Activated CD4-positive, alpha-beta T cell treated with anti-CD3 and anti-CD28 coated beads, Interleukin-2, amount 10 ng/mL, durations not matched to agents 7 days and 5 days (primary cell): ENCODE results near the gene RAD9A. TPM values are rescaled to one million over a fixed set of nuclear protein-coding genes. Genes with fewer than 3 reads are reported as not detected.

Experiments used
- CTCF ChIA-PET: fragments of 350-600 bp; sonication (Branson Sonifier 250); formaldehyde crosslinking; loops from one replicate; lab custom pipeline; 2021; ENCODE audit warnings: antibody characterized with exemption; lab: Charles Lee
- POLR2A ChIA-PET: fragments of 350-600 bp; sonication (Branson Sonifier 250); formaldehyde crosslinking; loops from one replicate; lab custom pipeline; 2021; ENCODE audit warnings: antibody characterized with exemption; lab: Charles Lee
- DNase-seq: peaks from one replicate; pipeline ENCODE4 v3.0.0-alpha.2; 2020
- H3K27ac Mint-ChIP-seq: one replicate; pipeline ENCODE4 v1.8.0; 2021; ENCODE audit warnings: mild to moderate bottlenecking, moderate library complexity, mixed read lengths
- H3K27me3 Mint-ChIP-seq: one replicate; pipeline ENCODE4 v1.8.0; 2021; ENCODE audit warnings: mixed read lengths
- H3K36me3 Mint-ChIP-seq: one replicate; pipeline ENCODE4 v1.8.0; 2021; ENCODE audit warnings: low read depth, mixed read lengths
- H3K4me1 Mint-ChIP-seq: one replicate; pipeline ENCODE4 v1.8.0; 2021; ENCODE audit warnings: mixed read lengths
- H3K4me3 Mint-ChIP-seq: one replicate; pipeline ENCODE4 v1.8.0; 2021; ENCODE audit warnings: mild to moderate bottlenecking, moderate library complexity, mixed read lengths
- H3K9me3 Mint-ChIP-seq: one replicate; pipeline ENCODE4 v1.8.0; 2021; ENCODE audit warnings: mixed read lengths
- total RNA-seq, 2 experiments: library from RNA; stranded (reverse); gene quantifications; one replicate each; pipeline ENCODE4 v1.2.3, GENCODE V29; 2021

The RAD9A gene
- total RNA-seq, 2 experiments from 2014 or later: 49.3 to 53.7 TPM

GRCh38 chr11:67428052-67429001 lies 36.5 kb downstream of the RAD9A start, which contains the start of gene RPS6KB2:
Gene RPS6KB2 (plus strand): TSS chr11:67428494. CDS start chr11:67428546, 52 bp downstream.
- ChIA-PET POLR2A (interaction anchor here (0.6 to 1.2 kb wide), 3 partner anchors 23 to 56 kb away, joined by 3 to 4 read pairs (median 4); no protein-coding TSS in a partner anchor), CTCF (interaction anchor here (0.8 to 2.6 kb wide), 6 partner anchors 9 to 40 kb away, joined by 3 to 14 read pairs (median 3); partner anchors contain the start of genes PTPRCAP, TBC1D10C and TMEM134)
- Mint-ChIP-seq H3K9me3 (no peaks in the 10 kb centered on the region), H3K36me3 (peaks cover 23% of the 10 kb centered on the region), H3K4me1 (peaks cover 60% of the 10 kb centered on the region), H3K27ac (peak within 1 kb of the TSS; percentile 94), H3K4me3 (peak within 1 kb of the TSS; percentile 95), H3K27me3 (no peaks in the 10 kb centered on the region)
- peak; percentile 100 for DNase-seq

GRCh38 chr11:67429038-67429668 lies 37.4 kb downstream of the RAD9A start:
- ChIA-PET POLR2A (interaction anchor here (0.6 kb wide), 1 partner anchor 55 kb away, joined by 4 read pairs; no protein-coding TSS in a partner anchor), CTCF (interaction anchor here (0.8 to 2.6 kb wide), 4 partner anchors 9 to 78 kb away, joined by 3 to 14 read pairs (median 4); partner anchors contain the start of gene PTPRCAP)
- Mint-ChIP-seq H3K4me3 (peak overlapping the region; percentile 95), H3K4me1 (peaks cover 68% of the 10 kb centered on the region), H3K27me3 (no peaks in the 10 kb centered on the region), H3K36me3 (peaks cover 28% of the 10 kb centered on the region), H3K9me3 (no peaks in the 10 kb centered on the region), H3K27ac (peak overlapping the region; percentile 94)
- no peak for DNase-seq

- POLR2A ChIA-PET: no interaction called here
- Mint-ChIP-seq H3K9me3 (no peaks in the 10 kb centered on the region), H3K4me1 (peaks cover 66% of the 10 kb centered on the region), H3K27ac (peak overlapping the region; percentile 94), H3K4me3 (peak overlapping the region; percentile 95), H3K36me3 (peaks cover 31% of the 10 kb centered on the region), H3K27me3 (no peaks in the 10 kb centered on the region)
- CTCF ChIA-PET: interaction anchor here (0.7 to 1.2 kb wide), 3 partner anchors 27 to 79 kb away, joined by 3 to 5 read pairs (median 3); no protein-coding TSS in a partner anchor
- DNase-seq: no peak
Measured at GRCh38 chr11:67429722-67430121, 37.9 kb downstream of the RAD9A start.

DNA sequence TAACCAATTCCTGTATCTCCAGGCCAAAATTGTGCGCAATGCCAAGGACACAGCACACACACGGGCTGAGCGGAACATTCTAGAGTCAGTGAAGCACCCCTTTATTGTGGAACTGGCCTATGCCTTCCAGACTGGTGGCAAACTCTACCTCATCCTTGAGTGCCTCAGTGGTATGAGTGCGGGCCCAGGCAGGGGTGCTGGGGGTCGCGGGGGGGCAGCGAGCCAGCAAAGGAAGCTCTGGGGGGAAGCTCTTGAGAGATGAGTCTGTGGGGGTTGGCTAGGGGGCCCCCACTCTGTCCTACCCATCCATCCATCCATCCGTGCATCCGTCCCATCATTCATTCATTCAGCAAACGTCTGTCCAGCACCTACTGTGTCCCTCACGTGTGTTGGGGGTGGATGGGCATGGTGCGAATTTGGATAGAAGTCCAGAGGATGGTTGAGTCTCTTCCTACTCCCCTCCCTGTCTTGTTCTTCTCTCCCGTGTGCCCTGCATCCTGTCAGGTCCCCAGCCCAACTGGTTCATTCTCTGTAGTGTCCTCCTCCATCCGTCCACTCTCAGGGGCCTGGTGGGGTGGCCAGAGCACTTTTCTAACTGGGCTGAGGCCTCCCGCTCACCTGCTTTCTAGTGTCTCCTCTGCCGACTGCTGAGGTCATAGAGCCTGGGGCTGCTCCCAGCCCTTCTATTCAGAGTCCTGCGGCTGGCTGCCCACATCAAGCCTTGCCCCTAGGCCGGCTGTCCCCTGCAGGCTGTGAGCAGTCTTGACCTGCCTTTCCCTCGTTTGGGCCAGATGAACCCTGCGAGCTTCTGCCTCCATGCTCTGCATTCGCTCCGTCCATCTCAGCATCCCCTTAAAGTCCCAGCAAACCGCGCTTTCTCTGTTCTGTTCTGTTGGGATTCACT lies 39.8 kb downstream of the RAD9A start:
- ChIA-PET CTCF (interaction anchor here (0.6 to 2.1 kb wide), 3 partner anchors 30 to 50 kb away, joined by 3 to 7 read pairs (median 3); partner anchors contain the start of gene PPP1CA), POLR2A (interaction anchor here (0.6 kb wide), 1 partner anchor 219 kb away, joined by 3 read pairs; the partner anchor contains the start of gene ACY3)
- Mint-ChIP-seq H3K4me1 (peaks cover 65% of the 10 kb centered on the region), H3K9me3 (no peaks in the 10 kb centered on the region), H3K4me3 (peak overlapping the region; percentile 31), H3K36me3 (peaks cover 43% of the 10 kb centered on the region), H3K27me3 (no peaks in the 10 kb centered on the region), H3K27ac (peak overlapping the region; percentile 50)
- DNase-seq: no peak

DNA sequence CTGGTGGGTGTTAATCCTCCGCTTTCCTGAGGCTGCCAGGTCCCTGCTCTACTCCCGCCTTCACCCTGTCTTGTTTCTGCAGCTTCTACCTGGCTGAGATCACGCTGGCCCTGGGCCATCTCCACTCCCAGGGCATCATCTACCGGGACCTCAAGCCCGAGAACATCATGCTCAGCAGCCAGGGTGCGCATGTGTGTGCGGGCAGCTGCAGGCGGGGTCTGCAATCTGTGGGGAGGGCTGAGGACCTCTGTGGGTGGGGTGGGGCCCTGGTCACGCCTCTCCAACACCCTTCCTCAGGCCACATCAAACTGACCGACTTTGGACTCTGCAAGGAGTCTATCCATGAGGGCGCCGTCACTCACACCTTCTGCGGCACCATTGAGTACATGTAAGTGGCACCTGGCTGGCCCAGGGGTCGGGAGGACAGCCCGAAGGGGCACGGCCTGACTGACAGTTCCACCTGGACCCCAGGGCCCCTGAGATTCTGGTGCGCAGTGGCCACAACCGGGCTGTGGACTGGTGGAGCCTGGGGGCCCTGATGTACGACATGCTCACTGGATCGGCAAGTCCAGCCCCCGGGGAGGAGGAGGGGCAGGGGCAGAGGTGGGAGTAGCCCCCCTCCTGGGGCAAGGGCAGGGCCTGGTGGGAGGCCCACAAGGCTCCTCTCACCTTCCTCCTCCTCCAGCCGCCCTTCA lies 41.0 kb downstream of the RAD9A start:
- no peaks in the 10 kb centered on the region for H3K9me3 Mint-ChIP-seq
- H3K27ac Mint-ChIP-seq: peak overlapping the region; percentile 50
- H3K4me1 Mint-ChIP-seq: peaks cover 57% of the 10 kb centered on the region
- peak overlapping the region; percentile 31 for H3K4me3 Mint-ChIP-seq
- ChIA-PET CTCF (interaction anchor here (1.0 to 2.1 kb wide), 3 partner anchors 19 to 46 kb away, joined by 3 to 7 read pairs (median 5); partner anchors contain the start of gene PPP1CA), POLR2A (interaction anchor here (0.6 to 1.0 kb wide), 3 partner anchors 29 to 1913 kb away, joined by 3 to 9 read pairs (median 3); partner anchors contain the start of genes ACY3 and TBC1D10C)
- no peak for DNase-seq
- H3K27me3 Mint-ChIP-seq: no peaks in the 10 kb centered on the region
- H3K36me3 Mint-ChIP-seq: peaks cover 50% of the 10 kb centered on the region

DNA sequence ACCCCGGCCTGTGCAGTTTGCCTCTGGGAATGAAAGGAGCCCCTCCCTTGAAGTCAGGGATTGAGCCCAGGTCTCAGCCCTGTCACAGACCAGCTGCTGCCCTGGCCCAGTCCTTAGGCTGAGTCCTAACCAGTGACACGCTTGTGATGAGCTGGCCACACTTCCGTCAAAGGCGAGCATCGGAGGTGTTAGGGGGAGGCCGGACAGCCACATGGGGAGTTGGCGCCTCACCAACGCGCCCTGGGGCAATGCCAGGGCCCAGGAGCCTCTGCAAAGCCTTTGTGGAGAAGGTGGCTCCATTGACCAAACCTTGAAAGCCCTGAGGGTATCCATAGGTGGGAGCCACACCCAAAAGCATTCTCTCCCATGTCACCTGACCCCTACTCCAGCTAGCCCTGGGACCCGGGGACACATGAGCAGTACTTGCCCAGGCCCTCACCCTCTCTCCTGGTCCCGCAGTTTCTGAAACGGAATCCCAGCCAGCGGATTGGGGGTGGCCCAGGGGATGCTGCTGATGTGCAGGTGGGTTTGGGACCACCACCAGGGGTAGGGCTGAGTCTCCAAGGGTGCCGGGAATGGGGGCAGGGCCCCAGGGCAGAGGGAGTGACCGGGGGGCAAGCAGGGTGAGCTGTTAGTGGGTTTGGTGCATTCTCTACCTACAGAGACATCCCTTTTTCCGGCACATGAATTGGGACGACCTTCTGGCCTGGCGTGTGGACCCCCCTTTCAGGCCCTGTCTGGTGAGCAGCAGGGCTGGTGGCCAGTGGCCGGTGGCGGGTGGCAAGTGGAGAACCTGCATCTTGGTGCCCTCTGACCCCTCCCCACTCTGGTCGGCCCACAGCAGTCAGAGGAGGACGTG lies 42.0 kb downstream of the RAD9A start:
- no peak for DNase-seq
- Mint-ChIP-seq H3K36me3 (peaks cover 57% of the 10 kb centered on the region), H3K9me3 (no peaks in the 10 kb centered on the region), H3K27me3 (no peaks in the 10 kb centered on the region), H3K27ac (peak overlapping the region; percentile 68), H3K4me1 (peaks cover 56% of the 10 kb centered on the region), H3K4me3 (peak overlapping the region; percentile 38)
- ChIA-PET POLR2A (interaction anchor here (0.6 to 1.0 kb wide), 2 partner anchors 30 to 1914 kb away, joined by 3 to 9 read pairs; partner anchors contain the start of gene TBC1D10C), CTCF (interaction anchor here (1.0 to 2.1 kb wide), 3 partner anchors 20 to 32 kb away, joined by 3 to 7 read pairs (median 5); partner anchors contain the start of genes PPP1CA and TBC1D10C)

DNA sequence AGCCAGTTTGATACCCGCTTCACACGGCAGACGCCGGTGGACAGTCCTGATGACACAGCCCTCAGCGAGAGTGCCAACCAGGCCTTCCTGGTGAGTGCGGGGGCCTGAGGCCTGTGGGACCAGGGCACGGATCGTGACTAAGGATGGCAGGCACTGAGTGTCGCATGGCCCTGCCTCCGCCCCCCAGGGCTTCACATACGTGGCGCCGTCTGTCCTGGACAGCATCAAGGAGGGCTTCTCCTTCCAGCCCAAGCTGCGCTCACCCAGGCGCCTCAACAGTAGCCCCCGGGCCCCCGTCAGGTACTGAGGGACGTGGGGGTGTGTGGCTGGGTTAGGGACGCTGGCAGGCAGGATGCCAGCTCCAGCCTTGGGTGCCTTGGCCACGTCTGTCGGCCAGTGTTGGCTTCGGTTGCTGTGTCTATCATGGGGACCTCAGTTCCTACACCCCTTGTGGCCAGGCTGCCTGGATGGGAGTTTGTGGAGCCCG lies 42.7 kb downstream of the RAD9A start:
- DNase-seq: no peak
- H3K27ac Mint-ChIP-seq: peak overlapping the region; percentile 64
- H3K9me3 Mint-ChIP-seq: no peaks in the 10 kb centered on the region
- H3K4me1 Mint-ChIP-seq: peaks cover 58% of the 10 kb centered on the region
- H3K36me3 Mint-ChIP-seq: peaks cover 63% of the 10 kb centered on the region
- H3K27me3 Mint-ChIP-seq: no peaks in the 10 kb centered on the region
- ChIA-PET CTCF (interaction anchor here (0.7 to 2.1 kb wide), 4 partner anchors 21 to 37 kb away, joined by 3 to 5 read pairs (median 3); partner anchors contain the start of gene TBC1D10C), POLR2A (no interaction called here)
- H3K4me3 Mint-ChIP-seq: peak overlapping the region; percentile 38

DNA sequence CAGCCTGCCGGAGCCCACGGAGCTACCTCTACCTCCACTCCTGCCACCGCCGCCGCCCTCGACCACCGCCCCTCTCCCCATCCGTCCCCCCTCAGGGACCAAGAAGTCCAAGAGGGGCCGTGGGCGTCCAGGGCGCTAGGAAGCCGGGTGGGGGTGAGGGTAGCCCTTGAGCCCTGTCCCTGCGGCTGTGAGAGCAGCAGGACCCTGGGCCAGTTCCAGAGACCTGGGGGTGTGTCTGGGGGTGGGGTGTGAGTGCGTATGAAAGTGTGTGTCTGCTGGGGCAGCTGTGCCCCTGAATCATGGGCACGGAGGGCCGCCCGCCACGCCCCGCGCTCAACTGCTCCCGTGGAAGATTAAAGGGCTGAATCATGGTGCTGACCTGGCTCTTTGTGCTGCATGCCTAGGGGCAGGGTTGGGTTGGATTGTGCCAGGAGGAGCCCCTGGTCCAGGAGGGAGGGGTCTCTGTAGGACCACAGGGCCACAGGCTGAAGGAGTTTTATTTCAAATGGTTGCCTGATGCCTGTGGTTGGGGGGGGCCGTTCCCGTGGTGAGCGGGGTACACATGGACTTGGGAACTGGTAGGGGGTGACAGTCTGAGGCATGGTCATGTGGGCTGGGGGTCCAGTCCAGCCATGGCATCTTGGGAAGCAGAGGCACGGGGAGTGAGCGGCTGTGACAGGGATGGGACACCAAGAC lies 43.4 kb downstream of the RAD9A start:
- H3K27me3 Mint-ChIP-seq: no peaks in the 10 kb centered on the region
- DNase-seq: no peak
- H3K4me3 Mint-ChIP-seq: peak overlapping the region; percentile 98
- ChIA-PET POLR2A (no interaction called here), CTCF (interaction anchor here (0.7 to 2.1 kb wide), 4 partner anchors 22 to 37 kb away, joined by 3 to 5 read pairs (median 3); partner anchors contain the start of gene TBC1D10C)
- H3K36me3 Mint-ChIP-seq: peaks cover 68% of the 10 kb centered on the region
- peaks cover 61% of the 10 kb centered on the region for H3K4me1 Mint-ChIP-seq
- peak overlapping the region; percentile 77 for H3K27ac Mint-ChIP-seq
- no peaks in the 10 kb centered on the region for H3K9me3 Mint-ChIP-seq

- POLR2A ChIA-PET: interaction anchor here (0.7 to 2.9 kb wide), 4 partner anchors 28 to 47 kb away, joined by 3 to 18 read pairs (median 6); partner anchors contain the start of genes AIP and PPP1CA
- peaks cover 63% of the 10 kb centered on the region for H3K4me1 Mint-ChIP-seq
- H3K36me3 Mint-ChIP-seq: peaks cover 67% of the 10 kb centered on the region
Measured at GRCh38 chr11:67435727-67436458, 44.1 kb downstream of the RAD9A start.

More at GRCh38 chr11:67435727-67436458, 44.1 kb downstream of the RAD9A start:
- peak overlapping the region; percentile 98 for H3K4me3 Mint-ChIP-seq
- H3K27me3 Mint-ChIP-seq: no peaks in the 10 kb centered on the region
- CTCF ChIA-PET: interaction anchor here (1.2 to 4.2 kb wide), 4 partner anchors 11 to 136 kb away, joined by 4 to 29 read pairs (median 14); partner anchors contain the start of gene PPP1CA
- no peaks in the 10 kb centered on the region for H3K9me3 Mint-ChIP-seq
- H3K27ac Mint-ChIP-seq: peak overlapping the region; percentile 89
- no peak for DNase-seq
